Uterus (tissue), 4 donors: Measurements from ENCODE around the gene MCM3AP. TPM values are rescaled to one million over a fixed set of nuclear protein-coding genes. Genes with fewer than 3 reads are reported as not detected.

Source experiments
- DNase-seq, 2 donors: peaks; one replicate each; pipeline ENCODE4 v3.0.0-alpha.2; 2019 to 2020
- H3K27ac ChIP-seq, 2 donors: fragments of 200-600 bp; sonication (generic); 1 replicate in 1 of 2; 2 replicates in 1 of 2; pipeline ENCODE4 v1.5.1; 2016 to 2018
- H3K27me3 ChIP-seq, 2 donors: fragments of 200-600 bp; sonication (generic); one replicate each; pipeline ENCODE4 v1.5.1; 2018 to 2019; ENCODE audit warnings: control low read depth in 1 of 2
- H3K36me3 ChIP-seq, 2 donors: fragments of 200-600 bp; sonication (generic); one replicate each; pipeline ENCODE4 v1.5.1; 2019; ENCODE audit warnings: control low read depth in 1 of 2
- H3K4me1 ChIP-seq, 2 donors: fragments of 200-600 bp; sonication (generic); one replicate each; pipeline ENCODE4 v1.5.1; 2018 to 2019; ENCODE audit warnings: control low read depth in 1 of 2
- H3K4me3 ChIP-seq, 2 donors: fragments of 200-600 bp; sonication (generic); 1 replicate in 1 of 2; 2 replicates in 1 of 2; pipeline ENCODE4 v1.5.1; 2018 to 2019; ENCODE audit warnings: mild to moderate bottlenecking in 1 of 2
- H3K9me3 ChIP-seq, 2 donors: fragments of 200-600 bp; sonication (generic); one replicate each; pipeline ENCODE4 v1.5.1; 2019; ENCODE audit warnings: control low read depth in 1 of 2
- CTCF ChIP-seq, 4 experiments: fragments of 200-600 bp in 2 of 4; fragments of 450-650 bp in 2 of 4; sonication (generic) in 2 of 4; IDR thresholded peaks; one replicate each; pipeline ENCODE4 v1.5.1; 2016 to 2019; ENCODE audit warnings: antibody characterized with exemption in 4 of 4, mild to moderate bottlenecking in 2 of 4, moderate library complexity in 1 of 4
- POLR2A ChIP-seq, 2 donors: fragments of 450-650 bp; IDR thresholded peaks; one replicate each; pipeline ENCODE4 v1.6.1; 2016; ENCODE audit warnings: antibody characterized with exemption in 2 of 2, mild to moderate bottlenecking in 1 of 2, moderate library complexity in 1 of 2
- intact Hi-C: fragments of 100-400 bp; cut with DNase I; formaldehyde crosslinking; loops from one replicate; pipeline ENCODE4 v1.15.1; 2023; ENCODE audit warnings: low total_unique reads
- total RNA-seq, 4 donors: library from RNA; depleted of rRNA in 3 of 4; stranded (reverse); fragments of >200 nt in 3 of 4; gene quantifications; one replicate each; pipeline versions ENCODE4 v1.1.0 to v1.2.4, GENCODE V29; 2014 to 2023
- donor health status: DM: yes; HTN: yes; CAD: no.

The MCM3AP gene
- total RNA-seq, 4 donors from 2014 or later, result 24.1 to 128 (median 93.2) TPM

GRCh38 chr21:46187814-46188213 lies 97.6 kb downstream of the MCM3AP start:
- DNase-seq, result no peak
- H3K4me3 ChIP-seq, result no peak overlapping the region
- H3K27me3 ChIP-seq, result no peaks in the 10 kb centered on the region
- no peaks in the 10 kb centered on the region for H3K9me3 ChIP-seq
- intact Hi-C loops, result no loop called here
- no peak for TF ChIP-seq CTCF (IDR thresholded peaks at IDR 0.05)
- TF ChIP-seq POLR2A (IDR thresholded peaks at IDR 0.05), result no peak
- H3K4me1 ChIP-seq, result peaks cover 0 to 6% of the 10 kb centered on the region in 2 donors
- peak overlapping the region; percentile 78 for H3K27ac ChIP-seq
- H3K36me3 ChIP-seq, result no peaks in the 10 kb centered on the region

GRCh38 chr21:46187261-46187660 lies 98.2 kb downstream of the MCM3AP start:
- no peaks in the 10 kb centered on the region for H3K9me3 ChIP-seq
- H3K4me1 ChIP-seq, result peaks cover 0 to 6% of the 10 kb centered on the region in 2 donors
- TF ChIP-seq CTCF (IDR thresholded peaks at IDR 0.05) (no peak), POLR2A (IDR thresholded peaks at IDR 0.05) (no peak)
- no peak overlapping the region for H3K4me3 ChIP-seq
- no peaks in the 10 kb centered on the region for H3K27me3 ChIP-seq
- DNase-seq, result no peak
- intact Hi-C loops, result no loop called here
- peak overlapping the region in 1 of 2 donors; percentile 78 for H3K27ac ChIP-seq
- H3K36me3 ChIP-seq, result no peaks in the 10 kb centered on the region

- Histone ChIP-seq H3K27me3 (no peaks in the 10 kb centered on the region), H3K4me3 (no peak overlapping the region), H3K36me3 (no peaks in the 10 kb centered on the region), H3K9me3 (no peaks in the 10 kb centered on the region), H3K4me1 (peaks cover 0 to 6% of the 10 kb centered on the region in 2 donors), H3K27ac (peak overlapping the region in 1 of 2 donors; percentile 90)
- intact Hi-C loops, result no loop called here
- TF ChIP-seq POLR2A (IDR thresholded peaks at IDR 0.05) (no peak), CTCF (IDR thresholded peaks at IDR 0.05) (no peak)
- DNase-seq, result no peak
Measured at GRCh38 chr21:46185716-46186115, 99.7 kb downstream of the MCM3AP start.

Other genes starting within 250 kb of the MCM3AP start
- gene COL6A2, start 187.5 kb downstream of the MCM3AP start, total RNA-seq, result 1,000 to 10,000 TPM in 2 of 4 donors, 100 to 1,000 TPM in 2; 321 to 1,200 (median 948) TPM
- gene FTCD, start 130.0 kb downstream of the MCM3AP start, total RNA-seq, result 1 to 10 TPM in 2 of 4 donors, not detected in 2; 4.5 to 7.0 TPM
- gene SPATC1L, start 101.2 kb downstream of the MCM3AP start, total RNA-seq, result 1 to 10 TPM in 3 of 4 donors, not detected in 1; 4.9 to 10.0 (median 6.4) TPM
- 10 to 100 TPM; 35.4 to 94.0 (median 41.5) TPM for gene LSS, start 56.8 kb downstream of the MCM3AP start, total RNA-seq
- 10 to 100 TPM in 3 of 4 donors, 1 to 10 TPM in 1; 2.9 to 78.6 (median 13.0) TPM for gene YBEY, start 731 bp upstream of the MCM3AP start, total RNA-seq
- 1 to 10 TPM in 3 of 4 donors, under 1 TPM in 1; 0.88 to 9.4 (median 5.6) TPM for gene C21orf58, start 38.3 kb upstream of the MCM3AP start, total RNA-seq
- gene PCNT, start 38.5 kb upstream of the MCM3AP start, total RNA-seq, result 10 to 100 TPM in 2 of 4 donors, 1 to 10 TPM in 2; 6.2 to 29.7 (median 17.1) TPM
- gene DIP2A, start 173.3 kb upstream of the MCM3AP start, total RNA-seq, result 10 to 100 TPM; 51.0 to 56.3 (median 51.6) TPM